ENCODE measurements around the gene RTP2. TPM values are rescaled to one million over a fixed set of nuclear protein-coding genes. Genes with fewer than 3 reads are reported as not detected.
A peak's percentile ranks its signal among the peaks of the same experiment; 100 is the strongest.

Gene RTP2
- total RNA-seq, 1 donor from 2014 or later: not detected

- no peak for TF ChIP-seq CTCF (conservative IDR thresholded peaks at IDR 0.05)
- no peak overlapping the region for H3K4me3 Mint-ChIP-seq
- H3K27ac Mint-ChIP-seq (ENCODE audit: unreplicated experiment): no peak overlapping the region
- H3K27me3 Mint-ChIP-seq (ENCODE audit: low read depth): peaks cover 4% of the 10 kb centered on the region
- H3K9me3 Mint-ChIP-seq: no peaks in the 10 kb centered on the region
- peaks cover 15% of the 10 kb centered on the region for H3K4me1 Mint-ChIP-seq
- no peak for DNase-seq (ENCODE audit: low read depth, low spot score)
- peaks cover 3% of the 10 kb centered on the region for H3K36me3 Mint-ChIP-seq (ENCODE audit: low read depth)
Measured at GRCh38 chr3:187718802-187719201, 16.4 kb upstream of the RTP2 start.

GRCh38 chr3:187717572-187717971 lies 15.2 kb upstream of the RTP2 start:
- H3K27me3 Mint-ChIP-seq (ENCODE audit: low read depth): peaks cover 4% of the 10 kb centered on the region
- DNase-seq (ENCODE audit: low read depth, low spot score): no peak
- no peak for TF ChIP-seq CTCF (conservative IDR thresholded peaks at IDR 0.05)
- H3K9me3 Mint-ChIP-seq: no peaks in the 10 kb centered on the region
- H3K4me1 Mint-ChIP-seq: peaks cover 15% of the 10 kb centered on the region
- no peak overlapping the region for H3K27ac Mint-ChIP-seq (ENCODE audit: unreplicated experiment)
- H3K36me3 Mint-ChIP-seq (ENCODE audit: low read depth): peaks cover 3% of the 10 kb centered on the region
- H3K4me3 Mint-ChIP-seq: no peak overlapping the region

- no peak overlapping the region for H3K27ac Mint-ChIP-seq (ENCODE audit: unreplicated experiment)
- peaks cover 4% of the 10 kb centered on the region for H3K27me3 Mint-ChIP-seq (ENCODE audit: low read depth)
- H3K9me3 Mint-ChIP-seq: no peaks in the 10 kb centered on the region
- H3K4me3 Mint-ChIP-seq: no peak overlapping the region
- TF ChIP-seq CTCF (conservative IDR thresholded peaks at IDR 0.05): peak; percentile 95
- DNase-seq (ENCODE audit: low read depth, low spot score): peak; percentile 71
- H3K36me3 Mint-ChIP-seq (ENCODE audit: low read depth): no peaks in the 10 kb centered on the region
- peaks cover 4% of the 10 kb centered on the region for H3K4me1 Mint-ChIP-seq
Measured at GRCh38 chr3:187714404-187714979, 12.1 kb upstream of the RTP2 start.

GRCh38 chr3:187713504-187713903 lies 11.1 kb upstream of the RTP2 start:
- Mint-ChIP-seq H3K4me1 (no peaks in the 10 kb centered on the region), H3K4me3 (no peak overlapping the region)

GRCh38 chr3:187709155-187709554 lies 6.8 kb upstream of the RTP2 start:
- TF ChIP-seq CTCF (conservative IDR thresholded peaks at IDR 0.05): no peak
- H3K27me3 Mint-ChIP-seq (ENCODE audit: low read depth): no peaks in the 10 kb centered on the region
- no peak overlapping the region for H3K27ac Mint-ChIP-seq (ENCODE audit: unreplicated experiment)
- no peaks in the 10 kb centered on the region for H3K36me3 Mint-ChIP-seq (ENCODE audit: low read depth)
- H3K9me3 Mint-ChIP-seq: no peaks in the 10 kb centered on the region
- H3K4me1 Mint-ChIP-seq: no peaks in the 10 kb centered on the region
- no peak overlapping the region for H3K4me3 Mint-ChIP-seq
- no peak for DNase-seq (ENCODE audit: low read depth, low spot score)

More at GRCh38 chr3:187713504-187713903, 11.1 kb upstream of the RTP2 start:
- no peak for TF ChIP-seq CTCF (conservative IDR thresholded peaks at IDR 0.05)
- Mint-ChIP-seq H3K9me3 (no peaks in the 10 kb centered on the region), H3K27ac (ENCODE audit: unreplicated experiment) (no peak overlapping the region), H3K36me3 (ENCODE audit: low read depth) (no peaks in the 10 kb centered on the region), H3K27me3 (ENCODE audit: low read depth) (peaks cover 4% of the 10 kb centered on the region)
- no peak for DNase-seq (ENCODE audit: low read depth, low spot score)
